GM21367 (cell line): ENCODE data around the gene BBS9.
"Not testable (repeated sequence)": the region's sequence is repeated elsewhere in the genome, so short reads cannot be mapped to it uniquely, and the experiment has no call there.

Source experiments
- ATAC-seq: cut with Tn5 transposase; IDR thresholded peaks from one replicate; pipeline ENCODE4 v1.9.1; 2021; ENCODE audit not compliant: unreplicated experiment

Gene BBS9

DNA sequence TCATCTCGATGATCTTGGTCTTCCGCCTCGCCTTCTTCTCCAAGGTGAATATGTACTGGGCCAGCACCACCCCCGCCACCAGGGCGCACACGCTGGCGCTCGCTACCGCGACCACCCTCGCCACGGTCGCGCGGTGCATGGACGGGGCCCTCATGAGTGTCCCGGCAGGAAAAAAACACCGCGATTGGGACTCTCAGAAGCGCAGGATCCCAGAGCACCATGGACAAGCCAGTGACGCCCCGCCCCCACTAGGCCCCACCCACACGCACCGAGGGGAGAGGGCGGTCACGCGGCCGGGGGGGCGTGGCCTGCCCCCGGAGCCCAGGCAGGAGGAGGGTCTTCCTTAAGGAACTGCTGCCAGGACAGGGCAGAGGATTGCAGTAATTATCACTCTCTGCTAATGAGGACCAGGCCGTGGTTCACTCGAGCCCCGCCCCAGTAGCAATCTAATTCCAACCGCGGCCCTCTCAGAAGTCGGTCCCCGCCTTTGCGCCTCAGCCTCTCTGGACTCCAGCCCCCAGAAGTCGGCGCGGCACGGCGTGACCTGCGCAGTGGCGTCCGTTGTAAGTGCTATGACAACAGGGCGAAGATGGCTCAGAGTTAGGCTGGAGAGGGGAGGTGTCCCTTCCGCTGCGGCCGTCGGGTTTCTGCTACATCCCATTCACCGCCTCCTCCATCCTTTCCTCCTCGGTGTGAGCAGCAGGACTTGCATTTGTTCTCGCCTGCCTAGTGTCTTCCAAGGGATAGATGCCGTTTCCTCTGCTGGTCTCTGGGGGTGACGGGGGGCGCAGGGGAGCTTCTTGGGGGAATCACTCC is at the start of gene BBS9:
Gene BBS9, plus strand, starts transcription at position 575 of the 816 bp plus-strand sequence. CDS start 16,689 bp downstream, outside the sequence.
- peak; percentile 100 for ATAC-seq

DNA sequence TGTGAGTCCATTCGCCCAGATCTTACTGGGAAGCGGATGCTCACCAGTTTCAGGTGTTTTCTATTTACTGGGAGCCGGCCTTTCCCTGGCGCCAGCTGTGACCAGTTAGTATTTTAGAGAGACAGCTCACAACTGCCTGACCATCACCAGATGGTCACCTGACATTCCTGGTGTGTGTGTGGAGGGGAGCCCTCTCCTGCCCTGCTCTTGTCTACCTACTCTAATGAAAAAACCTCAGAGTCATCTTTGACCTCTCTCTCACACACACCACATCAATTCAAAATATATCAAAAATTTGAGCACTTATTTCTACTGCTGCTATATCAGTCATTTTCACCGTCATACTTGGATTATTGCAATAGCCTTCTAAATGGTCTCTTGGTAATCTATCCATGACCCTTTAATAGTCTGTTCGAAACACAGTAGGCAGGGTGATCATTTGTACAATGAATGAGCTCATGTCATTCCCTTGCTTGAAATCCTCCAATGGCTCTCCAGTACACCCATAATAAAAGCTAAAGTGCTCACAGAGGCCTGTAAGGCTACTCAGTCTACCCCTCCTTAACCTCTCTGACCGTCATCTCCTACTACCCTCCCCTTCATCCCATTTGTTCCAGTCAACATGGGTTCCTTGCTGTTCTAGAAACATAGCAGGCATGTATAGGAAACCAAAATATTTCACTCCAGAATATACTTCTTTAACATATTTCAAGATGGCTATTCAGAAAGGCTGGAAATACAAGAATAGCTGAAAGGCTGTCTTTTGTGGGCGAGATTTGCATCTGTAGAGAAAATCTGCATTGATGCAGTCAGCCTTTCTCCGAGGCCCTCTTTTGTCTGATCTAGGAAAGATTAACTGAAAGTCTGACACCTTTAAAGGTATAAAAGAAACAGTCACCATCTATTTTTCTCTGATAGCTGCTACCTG is 49.3 kb upstream of the BBS9 start:
- no peak for ATAC-seq

DNA sequence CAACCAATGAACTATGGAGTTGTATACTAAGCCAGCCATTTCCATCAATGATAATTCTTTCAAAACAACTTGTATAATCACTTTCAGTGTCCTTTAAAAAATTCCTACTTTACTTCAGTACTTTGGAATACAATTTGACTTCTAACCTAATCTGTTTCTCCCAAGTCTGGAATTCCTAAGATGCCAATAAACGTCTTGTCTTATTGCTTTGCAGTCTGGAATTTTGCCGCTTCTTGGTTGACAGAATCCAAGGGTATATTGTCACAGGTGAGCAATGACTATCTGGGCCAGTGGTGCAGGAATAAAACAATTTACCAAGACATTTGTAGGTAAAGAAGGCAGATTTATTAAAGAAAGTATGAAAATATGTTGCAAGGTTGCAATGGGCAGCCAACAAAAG is 42.0 kb upstream of the BBS9 start:
- ATAC-seq: no peak

DNA sequence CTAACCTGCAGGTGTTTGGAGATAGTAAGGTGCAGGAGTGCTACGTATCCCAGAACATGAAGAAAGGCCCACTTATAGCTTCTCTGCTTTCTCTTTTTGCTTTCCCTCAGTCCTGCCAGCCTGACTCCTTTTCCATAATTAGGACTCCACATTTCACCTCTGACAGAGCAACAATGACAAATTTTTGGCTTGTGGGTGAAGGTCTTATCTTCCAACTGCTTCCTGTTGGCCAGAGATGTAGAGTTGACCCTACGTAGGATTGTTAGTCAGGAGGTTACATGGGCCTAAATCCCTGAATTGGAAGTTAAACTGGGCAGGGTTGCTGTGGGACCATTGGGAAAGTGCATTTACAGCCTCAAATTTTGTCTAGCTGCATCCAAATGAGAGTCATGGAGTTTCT is 41.5 kb upstream of the BBS9 start:
- ATAC-seq: no peak

DNA sequence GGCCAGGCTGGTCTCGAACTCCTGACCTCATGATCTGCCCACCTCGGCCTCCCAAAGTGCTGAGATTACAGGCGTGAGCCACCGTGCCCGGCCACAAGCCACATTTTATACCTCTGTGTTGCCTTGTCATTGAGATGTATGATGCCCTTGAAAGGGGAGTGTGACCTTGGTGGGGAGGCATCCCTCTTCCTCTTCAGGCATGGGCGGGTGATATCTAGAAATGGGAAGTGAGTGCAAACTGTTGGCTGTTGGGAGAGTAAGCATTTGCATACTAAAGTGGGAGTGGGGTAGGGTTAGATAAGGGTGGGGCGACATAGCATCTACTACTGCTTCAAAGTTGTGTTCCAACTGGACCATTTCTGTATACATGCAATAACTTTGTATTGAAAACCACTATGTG is 40.2 kb upstream of the BBS9 start:
- ATAC-seq: no peak

DNA sequence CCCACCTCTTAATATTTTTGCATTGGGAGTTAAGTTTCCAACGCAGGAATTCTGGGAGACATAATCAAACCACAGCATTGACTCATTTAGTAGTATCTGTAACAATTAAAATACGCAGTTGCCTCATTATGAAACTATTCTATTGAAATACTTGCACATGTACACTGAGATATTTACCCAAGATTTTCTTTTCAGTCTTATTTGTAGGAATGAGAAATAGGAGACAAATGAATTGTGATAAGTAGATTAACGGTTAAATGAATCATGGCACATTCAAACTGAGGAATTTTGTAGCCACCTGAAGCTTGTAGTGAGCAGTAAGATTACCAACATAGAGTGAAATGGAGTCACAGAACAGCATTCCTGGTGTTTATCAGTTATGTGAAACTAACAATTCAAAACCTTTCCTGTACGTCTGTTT is 38.2 kb upstream of the BBS9 start:
- no peak for ATAC-seq

DNA sequence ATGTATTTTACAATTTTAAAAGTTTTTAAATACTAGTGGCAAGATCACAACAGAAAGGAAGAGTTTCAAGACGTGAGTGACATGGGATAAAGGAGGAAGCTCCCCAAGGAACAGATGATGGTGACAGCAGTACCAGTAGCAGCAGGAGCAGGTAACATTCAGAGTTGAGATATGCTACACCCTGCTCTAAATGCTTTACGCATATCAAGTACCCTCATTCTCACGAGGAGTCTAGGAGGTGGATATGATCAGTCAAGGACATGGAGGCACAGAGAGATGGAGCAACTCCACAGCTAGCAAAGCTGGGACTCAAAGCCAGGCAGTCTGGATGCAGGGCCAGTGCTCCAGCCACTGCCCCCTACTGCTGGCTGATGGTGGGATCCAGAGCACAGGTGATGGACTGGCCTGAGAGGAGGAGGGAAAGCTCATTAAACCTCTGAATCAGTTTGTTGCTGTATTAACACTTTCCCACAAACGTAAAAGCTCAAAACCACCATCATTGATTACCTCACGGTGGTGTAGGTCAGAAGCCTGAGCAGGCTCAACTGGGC is 37.6 kb upstream of the BBS9 start:
- no peak for ATAC-seq

DNA sequence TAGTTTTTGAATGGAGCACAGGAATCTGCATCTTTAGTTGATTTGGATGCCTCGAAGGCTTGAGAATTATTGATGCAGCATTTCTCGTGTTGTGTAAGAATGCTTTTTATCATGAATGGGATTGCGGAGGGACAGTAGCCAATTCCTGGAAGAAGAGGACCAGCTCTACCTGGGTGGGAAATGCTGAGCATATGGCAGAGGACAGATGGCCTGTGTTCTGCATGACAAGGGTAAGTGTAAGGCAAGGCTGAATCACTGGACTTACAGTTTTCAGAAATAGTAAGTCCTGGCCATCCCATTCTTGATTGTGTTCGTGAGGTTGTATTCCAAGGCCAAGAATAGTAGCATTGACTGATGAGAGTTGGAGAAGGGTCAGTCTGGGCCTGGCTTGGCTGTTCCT is 36.1 kb upstream of the BBS9 start:
- ATAC-seq: no peak

DNA sequence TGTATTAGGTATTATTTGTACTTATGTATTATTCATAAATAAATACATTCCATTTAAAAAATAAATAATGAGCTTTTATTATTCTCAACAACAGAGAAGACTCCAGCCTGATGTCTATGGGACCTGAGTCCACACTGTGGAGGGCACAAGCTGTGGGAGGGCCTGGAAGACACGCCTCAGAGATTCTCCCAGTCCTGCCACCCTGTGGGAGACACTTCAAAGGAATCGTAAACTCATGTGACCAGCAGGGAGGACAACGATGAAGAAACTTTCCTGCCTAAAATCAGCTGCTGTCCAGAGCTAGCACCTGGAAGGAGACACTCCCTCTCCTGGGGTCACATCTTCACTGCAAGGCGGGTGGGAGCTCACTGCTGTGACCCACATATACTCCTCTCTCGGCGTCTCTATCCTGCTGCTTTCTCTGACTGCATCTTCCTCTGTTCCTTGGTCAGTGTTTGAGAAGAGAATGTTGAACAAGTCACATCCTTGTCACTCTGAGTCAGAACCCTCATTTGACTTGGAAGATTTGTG is 34.6 kb upstream of the BBS9 start:
- ATAC-seq: not testable (repeated sequence)

DNA sequence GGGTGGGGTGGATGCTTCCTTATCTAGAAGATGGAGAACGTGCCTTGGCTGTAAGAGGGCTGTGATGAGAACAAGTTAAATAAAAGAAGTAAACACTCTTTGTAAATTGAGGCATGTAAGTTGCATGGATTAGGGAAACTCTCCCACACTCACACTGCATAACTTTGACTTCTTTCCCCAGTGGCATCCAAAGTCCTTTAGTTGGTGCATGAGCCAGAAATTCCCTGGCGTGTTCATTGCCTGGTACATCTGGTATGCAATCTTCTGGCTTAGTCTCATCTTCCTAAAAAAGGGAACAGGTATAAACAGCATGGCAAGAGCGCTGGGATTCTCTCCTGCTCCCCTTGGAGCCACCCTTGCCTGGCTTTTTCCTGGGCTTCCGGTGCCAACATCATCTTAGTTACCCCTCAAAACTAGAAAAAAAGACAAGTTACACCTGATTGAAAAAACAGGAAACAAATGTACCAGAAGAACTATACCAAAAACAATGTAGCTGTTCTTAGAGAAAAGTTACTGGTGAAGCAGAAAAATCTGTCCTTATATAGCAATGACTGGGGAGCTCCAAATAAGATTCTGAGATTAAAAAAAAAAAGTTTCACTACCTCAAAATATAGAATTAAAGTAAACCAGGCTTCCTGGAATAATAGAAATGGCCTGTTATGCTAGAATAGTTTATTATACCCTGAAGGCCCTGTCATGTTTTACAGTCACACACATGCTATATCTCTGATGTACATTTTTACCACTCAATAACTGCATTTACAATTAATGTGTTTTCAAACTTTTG is 30.0 kb upstream of the BBS9 start:
- no peak for ATAC-seq

DNA sequence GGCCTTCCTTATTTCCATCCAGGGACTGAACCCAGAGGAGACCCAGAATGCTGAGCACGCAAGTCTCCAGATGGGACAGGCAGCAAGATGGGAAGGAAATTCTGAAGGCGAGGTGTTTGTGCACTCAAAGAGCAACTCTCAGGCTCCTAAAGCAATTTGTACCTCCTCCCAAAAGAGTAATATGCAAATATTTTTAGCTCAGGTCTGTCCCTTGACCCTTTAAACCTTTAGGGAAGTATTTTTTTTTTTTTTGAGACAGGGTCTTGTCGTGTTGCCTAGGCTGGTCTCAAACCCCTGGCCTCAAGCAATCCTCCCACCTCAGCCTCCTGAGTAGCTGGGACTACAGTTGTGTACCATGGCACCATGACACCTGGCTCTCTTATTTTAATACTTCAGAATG is 28.6 kb upstream of the BBS9 start:
- ATAC-seq: no peak

DNA sequence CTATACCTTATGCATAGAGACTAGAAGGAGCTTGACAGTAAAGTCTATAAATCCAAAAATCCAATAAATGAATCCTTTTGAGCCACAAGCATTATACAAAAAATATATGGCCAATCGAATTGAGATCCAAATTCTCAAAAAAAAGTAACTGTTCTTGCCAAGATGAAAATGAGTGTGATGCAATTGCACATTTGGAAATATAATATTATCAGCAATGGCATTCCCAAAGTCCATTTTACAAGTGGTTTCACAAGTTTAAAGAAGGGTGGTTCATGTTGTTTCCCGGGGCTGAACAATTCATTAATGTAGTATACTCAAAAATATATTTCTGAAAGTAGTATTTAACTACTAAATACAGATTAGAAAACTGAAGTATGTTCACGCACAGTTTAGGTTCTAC is 27.5 kb upstream of the BBS9 start:
- ATAC-seq: no peak

DNA sequence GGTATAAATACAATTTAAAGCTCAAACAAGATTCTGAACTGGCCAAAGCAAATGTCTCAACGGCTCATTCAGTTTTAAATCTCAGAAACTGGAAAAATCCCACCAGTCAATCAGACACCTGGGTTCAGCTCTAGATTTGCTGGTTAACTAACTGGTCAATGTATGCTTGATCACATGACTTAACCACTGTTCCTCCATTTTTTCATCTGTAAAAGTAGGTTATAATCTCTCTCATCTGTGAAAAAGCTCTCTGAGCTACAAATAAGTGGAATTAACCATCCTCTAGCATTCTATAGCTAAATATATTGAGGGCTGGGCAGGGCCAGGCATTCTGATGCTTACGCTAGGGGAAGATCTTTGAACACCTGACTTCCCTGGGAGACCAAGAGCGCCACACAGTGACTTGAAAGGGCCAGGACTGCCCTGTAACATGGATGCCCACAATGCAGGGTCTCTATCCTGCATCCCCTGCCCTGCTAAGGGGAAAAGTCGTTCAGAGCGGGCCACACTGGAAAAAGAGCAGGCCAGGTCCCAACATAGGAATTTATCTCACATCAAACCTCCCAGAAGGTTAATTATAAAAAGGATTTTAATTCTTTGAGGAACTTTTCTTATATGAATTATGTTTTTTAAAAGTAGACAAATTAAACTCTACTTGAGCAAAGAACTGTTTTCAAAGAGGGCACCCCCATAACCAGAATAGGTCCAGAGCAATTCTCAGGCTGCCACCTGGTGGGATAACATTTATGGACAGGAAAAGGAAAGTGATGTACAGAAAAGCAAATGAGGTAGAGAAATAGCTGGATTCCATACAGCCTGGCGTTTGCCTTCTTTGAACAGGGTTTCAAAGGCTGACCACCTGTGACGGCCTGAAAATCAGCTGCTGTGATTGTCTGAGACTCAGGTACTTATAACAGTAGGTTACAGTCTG is 22.0 kb upstream of the BBS9 start:
- peak; percentile 41 for ATAC-seq

DNA sequence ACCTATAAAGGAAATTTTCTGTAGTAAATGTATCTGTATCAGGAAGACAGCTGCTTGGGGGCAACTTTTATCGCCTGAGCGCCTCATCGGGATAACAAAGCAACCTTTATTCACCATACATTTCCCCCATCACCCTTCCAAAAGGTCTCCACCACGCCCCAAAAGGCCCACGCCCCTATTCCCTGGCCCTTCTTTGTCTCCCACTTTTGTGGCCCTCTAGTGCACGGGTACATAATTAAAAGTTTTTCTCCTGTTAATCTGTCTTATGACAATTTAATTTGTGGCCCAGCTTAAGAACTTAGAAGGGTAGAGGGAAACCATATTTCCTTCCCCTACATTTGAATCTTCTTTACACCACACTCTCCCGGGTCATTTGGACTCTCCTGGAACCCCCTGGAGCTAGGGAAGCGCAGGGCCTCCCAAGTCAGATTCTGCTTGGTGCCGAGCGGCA is 20.8 kb upstream of the BBS9 start:
- no peak for ATAC-seq

DNA sequence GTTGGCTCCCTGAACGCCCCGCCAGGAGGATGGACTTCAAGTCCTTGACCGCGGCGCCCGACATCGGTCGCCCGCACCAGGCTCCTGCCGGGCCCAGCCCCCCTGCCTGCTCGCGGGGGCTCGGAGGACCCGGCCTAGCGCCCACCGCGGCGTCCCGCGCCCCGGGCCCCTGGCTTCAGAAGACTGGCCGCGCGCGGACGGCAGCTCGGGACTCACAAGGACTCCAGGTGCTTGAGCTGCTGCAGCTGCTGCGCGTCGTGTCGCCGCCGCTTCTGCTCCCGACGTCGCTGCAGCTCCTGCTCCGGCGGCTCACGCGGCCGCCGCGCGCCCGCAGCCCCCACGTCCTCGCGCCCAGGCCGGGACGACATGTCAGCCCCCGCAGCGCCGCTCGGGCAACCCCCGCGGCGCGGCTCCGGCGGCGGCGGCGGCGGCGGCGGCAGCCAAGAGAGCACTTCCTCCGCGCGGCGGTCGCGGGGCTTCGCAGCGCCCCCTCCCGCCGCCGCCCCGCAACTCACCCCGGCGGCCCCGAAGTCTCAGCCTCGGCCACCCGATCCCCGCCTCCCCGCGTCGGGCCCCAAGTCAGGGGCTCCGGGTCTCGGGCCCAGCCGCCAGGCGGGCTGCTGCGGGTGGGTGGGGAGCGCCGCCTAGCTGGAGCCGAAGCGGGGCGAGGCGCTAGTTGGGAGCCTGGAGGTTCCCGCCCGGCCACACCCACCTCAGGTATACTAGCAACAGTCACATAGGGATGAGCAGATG is 20.2 kb upstream of the BBS9 start, which contains the start of gene RP9:
Gene RP9, minus strand, starts transcription at position 400 of the 753 bp plus-strand sequence. Its CDS starts 32 bp downstream, at position 368.
- peak; percentile 89 for ATAC-seq

DNA sequence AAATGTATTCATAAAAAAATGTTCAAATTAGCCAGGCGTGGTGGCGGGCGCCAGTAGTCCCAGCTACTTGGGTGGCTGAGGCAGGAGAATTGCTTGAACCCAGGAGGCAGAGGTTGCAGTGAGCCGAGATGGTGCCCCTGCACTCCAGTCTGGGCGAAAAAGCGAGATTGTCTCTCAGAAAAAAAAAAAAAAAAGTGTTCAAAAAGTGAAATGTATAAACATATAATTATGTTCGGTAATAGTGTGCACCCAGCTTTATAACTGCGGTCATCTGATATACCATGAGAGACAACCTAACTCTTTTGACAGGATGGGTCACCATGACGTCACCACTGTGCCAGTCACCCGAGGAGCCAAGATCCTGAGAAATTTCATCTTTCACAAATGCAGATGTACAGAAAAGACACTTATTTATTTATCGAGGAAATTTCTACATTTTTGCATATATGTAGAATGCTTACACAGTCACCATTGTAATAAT is 19.6 kb upstream of the BBS9 start:
- no peak for ATAC-seq

DNA sequence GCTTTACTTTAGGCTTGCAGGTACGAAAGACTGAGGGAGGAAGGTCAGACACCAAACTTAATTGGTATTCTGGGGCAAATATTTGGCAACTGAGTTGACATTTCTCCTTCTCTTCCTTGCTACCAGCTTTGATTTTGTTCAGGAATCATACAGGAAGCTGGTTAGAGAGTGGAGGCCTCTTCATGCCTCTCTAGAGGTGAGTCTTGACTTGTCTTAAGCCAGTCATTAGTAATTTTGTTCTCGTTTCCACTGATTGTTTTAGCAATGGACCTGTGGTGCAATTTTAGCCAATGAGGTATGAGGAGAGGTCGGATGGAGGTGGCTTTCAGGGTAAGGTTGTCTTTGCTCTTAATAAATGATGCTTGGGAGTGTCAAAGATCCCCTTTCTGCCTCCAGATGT is 17.8 kb upstream of the BBS9 start:
- ATAC-seq: no peak

DNA sequence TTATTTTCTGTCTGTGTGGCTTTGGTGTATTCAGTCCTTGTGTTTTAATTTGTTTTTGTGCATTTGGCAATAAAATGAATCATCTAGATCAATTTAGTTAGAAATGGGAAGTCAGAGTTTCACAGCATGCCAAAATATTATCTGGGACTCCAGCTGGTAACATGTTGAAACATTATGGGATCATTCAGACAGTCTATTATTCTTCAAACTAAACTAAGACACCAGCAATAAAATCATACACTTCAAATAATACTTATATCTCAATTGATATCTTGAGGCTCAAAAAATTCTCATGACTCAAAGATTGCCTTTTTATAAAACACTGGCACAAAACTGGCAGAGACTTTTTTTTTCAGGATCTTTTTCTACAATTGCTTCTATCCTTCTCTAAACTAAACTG is 14.4 kb upstream of the BBS9 start:
- ATAC-seq: no peak
